ENCODE measurements around the gene CHKB.

The CHKB gene

GRCh38 chr22:50597097-50597496 is 14.4 kb upstream of the CHKB start:
- DNase-seq, result no peak

DNA sequence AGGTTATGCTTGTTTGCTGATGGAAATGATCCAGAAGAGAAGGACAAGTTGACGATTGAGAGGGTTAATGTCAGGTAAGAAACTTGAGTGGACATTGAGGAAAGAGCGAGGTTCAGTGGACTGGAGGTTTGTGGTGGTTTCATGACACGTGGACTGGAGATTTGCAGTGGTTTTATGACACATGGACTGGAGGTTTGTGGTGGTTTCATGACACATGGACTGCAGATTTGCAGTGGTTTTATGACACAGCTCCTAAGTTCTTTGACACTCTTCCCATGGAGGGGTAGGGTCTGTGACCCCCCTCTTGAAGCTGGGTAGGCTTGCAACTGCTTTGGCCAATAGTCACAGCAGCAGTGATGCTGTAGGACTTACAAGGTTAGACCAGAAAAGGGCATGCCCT is 12.5 kb upstream of the CHKB start:
- no peak for DNase-seq

DNA sequence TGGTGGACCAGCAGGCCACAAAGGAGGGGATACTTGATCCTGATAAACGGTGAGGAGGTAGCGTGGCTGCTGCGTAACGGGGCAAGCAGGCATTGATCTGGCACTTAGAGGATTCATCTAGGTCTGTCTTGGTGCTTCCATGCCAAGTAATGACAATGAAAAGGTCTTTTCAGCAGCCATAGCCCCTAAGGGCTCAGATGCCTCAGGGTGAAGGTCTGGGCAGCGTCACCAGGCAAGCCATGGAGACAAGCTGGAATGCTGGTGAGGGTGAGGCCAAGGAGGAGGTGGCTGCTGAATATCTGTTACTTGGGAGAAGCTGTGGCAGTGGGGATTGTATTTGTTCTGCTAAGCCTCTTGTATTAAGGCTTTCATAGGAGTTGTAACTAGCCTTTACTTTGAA is 4.8 kb upstream of the CHKB start:
- no peak for DNase-seq

- no peak for DNase-seq
Observed at GRCh38 chr22:50586416-50586815, 3.8 kb upstream of the CHKB start.

DNA sequence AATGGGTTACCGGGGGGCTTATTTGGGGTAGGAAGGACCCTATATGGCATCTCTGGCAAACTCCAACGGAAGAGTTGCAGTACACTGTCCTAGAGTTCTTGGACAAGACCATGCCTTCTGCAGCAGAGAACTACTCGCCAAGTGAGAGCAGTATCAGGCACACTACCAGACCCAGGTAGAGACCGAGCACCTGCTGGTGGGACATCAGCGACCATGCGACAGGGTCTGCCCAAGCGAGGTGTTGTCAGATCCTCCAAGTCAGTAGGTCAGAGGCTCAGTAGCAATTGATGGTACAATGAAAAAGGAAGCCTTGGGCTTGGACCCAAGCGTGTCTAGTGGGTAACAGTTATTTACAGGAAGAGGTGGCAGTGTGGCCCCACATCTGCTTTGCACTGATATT is 3.1 kb upstream of the CHKB start:
- no peak for DNase-seq

- no peak for DNase-seq
Observed at GRCh38 chr22:50585238-50585637, 2.6 kb upstream of the CHKB start.

- DNase-seq, result no peak
Observed at GRCh38 chr22:50584106-50585096, 1.8 kb upstream of the CHKB start.

DNA sequence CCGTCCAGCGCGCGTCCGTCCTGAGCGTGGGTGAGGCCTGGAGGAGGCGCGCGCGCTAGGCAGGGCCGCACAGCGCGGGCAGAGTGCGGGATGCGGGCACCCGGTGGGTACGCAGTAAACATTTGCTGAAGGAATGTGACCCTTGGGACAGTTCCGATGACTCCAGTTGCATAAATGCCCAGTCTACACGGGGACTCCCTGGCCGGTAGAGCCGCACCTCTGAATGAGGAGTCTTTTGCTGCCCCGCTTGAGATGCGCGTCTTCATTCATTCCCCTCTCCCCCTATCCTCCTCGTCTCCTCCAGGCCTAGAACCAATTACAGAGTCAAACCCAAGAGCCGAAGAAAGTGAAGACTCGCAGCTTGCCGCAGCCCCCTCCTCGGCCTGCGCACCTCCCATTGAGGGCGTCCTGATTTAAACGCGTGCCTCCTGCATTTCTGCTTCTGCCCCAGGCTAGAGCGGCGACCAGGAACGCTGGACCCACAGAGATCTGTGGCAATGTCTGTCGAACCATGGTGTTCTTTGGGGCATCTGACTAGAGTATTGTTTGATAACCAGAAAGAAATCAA is 729 bp upstream of the CHKB start:
- no peak for DNase-seq

- no peak for DNase-seq
Observed at GRCh38 chr22:50581950-50582492, 628 bp downstream of the CHKB start.

DNA sequence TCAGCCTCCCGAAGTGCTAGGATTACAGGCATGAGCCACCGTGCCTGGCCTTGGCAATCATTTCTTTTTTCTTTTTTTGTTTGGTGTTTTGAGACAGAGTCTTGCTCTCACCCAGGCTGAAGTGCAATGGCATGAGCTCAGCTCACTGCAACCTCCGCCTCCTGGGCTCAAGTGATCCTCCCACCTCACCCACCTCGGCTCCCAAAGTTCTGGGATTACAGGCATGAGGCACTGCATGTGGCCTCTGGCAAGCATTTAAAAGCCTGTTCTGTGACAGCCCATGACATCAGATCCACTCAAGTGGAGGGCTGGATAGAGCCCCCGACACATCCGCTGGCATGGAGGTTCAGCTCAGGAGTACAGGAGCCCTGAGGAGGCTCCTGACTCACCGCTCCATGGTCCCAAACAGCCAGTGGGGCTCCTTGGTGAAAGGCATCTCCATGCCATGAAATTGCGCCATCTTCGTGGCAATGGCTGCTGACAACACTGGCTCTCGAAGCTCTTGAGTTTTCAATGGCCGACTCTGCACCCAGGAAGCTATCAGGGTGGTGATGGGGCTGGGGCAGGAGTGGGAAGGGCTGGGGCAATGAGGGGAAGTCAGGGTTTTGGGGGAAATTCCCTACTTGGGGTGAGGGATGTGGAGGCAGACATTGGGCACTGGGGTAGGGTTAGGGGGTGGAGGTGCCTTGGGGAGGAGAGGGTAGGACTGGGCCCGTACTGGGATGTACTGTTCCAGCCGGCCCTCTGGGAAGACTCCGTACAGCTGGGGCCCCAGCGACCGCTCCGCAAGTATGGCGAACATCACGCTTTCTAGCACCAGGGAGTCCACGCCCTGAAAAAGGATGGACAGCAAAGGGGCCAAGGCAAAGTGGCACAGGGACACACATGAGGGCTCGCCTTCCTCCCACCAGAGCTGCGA is 1.4 kb downstream of the CHKB start:
- DNase-seq, result no peak

DNA sequence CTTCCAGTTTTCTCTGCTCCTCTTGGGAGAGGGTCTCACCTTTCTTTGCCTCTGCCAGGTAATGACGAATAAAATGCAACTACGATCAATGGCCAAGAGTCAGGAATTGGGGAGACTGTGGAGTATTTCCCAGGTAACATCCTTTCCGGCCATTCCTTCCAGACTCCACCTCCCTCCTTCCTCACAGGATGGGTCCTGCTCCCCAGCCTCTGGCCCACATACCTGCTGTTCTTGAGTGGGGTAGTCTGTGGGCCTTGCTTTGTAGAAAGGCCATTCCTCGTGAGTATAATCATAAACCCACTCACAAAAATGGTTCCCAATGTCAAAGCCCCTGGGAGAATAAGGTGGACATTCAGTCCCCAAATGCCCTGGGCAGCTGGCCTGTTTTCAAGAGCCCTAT is 2.9 kb downstream of the CHKB start:
- no peak for DNase-seq

DNA sequence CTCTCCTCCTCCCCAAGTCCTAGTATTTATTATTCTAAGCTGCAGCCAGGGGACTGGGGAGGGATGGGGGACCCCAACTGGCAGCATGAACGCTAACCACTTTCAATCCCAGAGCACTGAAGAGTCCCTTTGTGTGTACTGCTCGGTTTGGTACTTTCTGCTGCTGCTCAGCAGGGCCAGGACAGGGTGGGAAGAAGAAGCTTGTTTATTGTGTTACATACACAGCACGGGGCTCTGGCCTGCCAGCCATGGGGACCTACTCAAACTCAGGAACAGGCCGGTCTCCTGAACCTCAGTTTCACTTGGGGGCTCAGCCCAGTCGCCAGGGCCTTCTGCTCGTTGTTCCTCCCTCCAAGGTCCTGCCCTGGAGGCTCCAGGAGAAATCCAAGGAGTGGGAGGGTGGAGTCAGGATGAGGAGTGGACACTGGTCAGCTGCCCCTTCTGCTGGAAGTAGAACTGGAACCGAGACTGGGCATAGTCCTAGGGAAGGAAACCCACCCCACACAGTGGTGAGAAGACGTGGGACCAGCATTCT is 3.8 kb downstream of the CHKB start:
- no peak for DNase-seq

DNA sequence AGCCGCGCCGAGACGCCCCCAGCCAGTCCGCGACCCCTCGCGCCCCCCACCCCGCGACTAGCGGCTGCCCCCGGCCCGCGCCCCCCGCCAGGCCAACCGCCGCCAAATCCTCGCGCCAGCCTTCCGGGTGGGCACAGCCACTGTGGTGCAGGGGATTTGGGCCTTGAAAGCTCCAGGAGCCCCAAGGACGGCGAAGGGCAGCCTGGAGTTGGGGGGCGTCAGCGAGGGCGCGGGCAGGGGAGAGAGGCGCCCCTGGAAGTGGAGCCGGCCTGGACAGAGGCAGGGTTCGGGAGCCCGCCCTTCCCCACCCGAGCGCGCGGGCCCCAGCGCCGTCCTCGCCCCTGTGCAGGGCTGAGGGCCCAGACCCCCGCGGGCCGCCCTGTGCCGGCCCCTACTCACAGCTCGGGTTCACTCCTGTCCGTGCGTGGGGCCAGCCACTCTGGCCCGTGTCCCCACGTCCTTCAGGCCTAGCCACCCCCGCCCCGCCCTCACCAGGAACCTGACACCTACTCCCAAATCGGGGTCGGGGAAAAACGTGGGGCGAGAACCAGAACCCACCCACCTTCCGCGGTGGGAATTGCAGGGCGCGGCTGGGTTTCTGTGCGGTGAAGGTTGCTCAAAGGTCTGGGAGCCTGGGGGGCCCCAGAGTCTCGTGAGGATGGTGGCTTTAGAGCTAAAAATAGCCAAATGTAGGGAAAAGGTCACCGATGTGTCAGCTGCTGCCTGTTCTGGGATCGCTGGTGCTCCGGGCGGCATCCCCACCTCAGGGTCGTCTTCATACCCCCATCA is 4.5 kb downstream of the CHKB start, which contains the start of gene CPT1B:
Gene CPT1B (minus strand): TSS at position 441 of the 789 bp plus-strand sequence. CDS start 512 bp downstream, outside the sequence.
- DNase-seq, result no peak

- no peak for DNase-seq
Observed at GRCh38 chr22:50577697-50577986, 5.0 kb downstream of the CHKB start.

DNA sequence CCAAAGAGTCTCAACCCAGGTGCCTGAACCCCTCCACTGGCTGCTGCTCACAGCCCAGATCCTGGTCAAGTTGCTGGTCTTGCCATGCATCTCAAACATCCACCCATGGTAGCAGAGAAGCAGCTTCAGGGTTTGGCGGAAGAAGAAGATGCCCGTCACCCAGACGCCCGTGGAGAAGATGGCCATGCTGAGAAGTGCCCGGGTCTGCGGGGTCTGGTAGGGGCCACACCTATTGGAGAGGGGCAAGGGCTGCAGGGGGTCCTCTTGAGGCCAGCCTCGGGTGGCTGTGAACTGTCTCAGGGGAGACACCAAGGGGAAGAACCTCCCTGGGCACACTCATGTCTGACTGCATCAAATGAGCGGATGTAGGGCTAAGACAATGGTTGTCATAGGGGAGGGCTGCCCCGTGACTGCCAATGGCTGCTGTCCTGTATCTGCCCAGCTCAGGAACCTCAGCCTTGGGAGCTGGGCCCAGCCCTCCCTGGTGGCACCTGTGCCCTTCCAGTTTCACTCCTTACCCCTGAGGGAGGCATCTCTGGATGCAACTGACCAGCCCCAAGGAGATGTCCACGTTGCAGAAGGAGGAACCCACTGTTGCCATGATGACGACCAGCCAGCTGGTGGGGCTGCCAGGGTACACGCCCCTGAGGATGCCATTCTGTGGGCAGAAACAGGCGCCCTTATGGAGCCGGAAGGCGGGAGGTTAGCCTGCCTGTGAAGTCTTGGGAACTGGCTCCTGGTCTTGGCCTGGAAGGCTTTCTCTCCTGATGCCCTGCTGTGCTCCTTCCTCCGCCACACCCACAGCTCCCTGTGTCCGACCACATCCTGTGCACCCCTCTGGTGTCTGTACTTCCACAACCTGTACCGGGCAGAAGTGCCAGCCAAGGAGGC is 5.6 kb downstream of the CHKB start:
- DNase-seq, result no peak

DNA sequence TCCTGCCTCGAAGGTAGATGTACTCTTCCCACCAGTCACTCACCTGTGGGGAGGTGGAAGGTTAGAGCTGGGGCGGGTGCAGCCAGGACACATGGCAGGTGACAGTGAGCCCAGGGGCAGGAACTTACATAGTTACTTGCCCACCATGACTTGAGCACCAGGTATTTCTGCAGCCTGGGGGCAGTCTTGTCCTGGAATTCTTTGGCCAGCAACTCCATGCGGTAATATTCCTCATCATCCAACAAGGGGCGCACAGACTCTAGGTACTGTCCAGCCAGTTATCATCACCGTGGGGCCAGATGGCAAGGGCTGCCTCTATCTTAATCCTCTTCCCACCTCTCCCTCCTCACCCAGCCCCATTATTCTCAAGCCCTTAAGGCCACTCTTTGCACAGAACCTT is 6.6 kb downstream of the CHKB start:
- DNase-seq, result no peak

DNA sequence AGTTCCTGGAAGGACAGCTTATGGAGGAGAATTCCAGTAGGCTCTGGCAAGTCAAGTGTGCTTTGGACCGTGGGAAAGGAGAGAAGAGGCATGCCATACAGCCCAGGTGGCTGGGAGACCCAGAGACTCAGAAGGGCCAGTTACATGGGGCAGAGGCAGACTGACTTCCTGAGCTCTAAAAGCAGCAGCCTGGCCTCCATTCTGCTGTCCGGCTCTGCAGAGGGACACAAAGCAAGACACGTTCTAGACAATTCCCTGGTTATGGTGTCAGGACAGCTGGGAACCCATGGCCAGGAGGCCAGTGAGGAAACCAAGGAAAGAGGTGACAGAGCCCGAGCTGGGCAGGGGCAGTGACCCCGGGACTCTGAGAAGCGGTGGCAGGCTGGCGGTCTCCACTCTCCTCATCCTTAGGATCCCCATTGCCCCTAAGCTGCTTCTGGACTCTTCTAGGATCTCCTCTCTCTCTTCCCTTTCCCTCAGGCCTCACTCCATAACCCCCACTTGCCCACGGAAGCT is 7.2 kb downstream of the CHKB start:
- no peak for DNase-seq

DNA sequence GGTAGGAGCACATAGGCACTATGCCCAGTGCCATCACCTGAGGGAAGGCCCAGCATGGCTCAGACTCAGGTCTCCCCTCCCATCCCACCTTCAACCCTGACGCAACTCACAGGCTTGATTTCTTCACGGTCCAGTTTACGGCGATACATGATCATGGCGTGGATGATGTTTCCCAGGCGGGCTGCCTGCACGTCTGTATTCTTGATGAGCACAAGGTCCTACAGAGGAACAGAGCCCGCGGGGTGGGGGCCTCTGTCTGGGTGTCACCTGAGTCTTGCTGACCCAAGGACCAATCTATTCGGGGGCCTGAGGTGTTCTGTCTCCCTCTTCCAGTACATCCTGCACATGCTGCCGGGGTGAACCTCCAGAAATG is 8.3 kb downstream of the CHKB start:
- DNase-seq, result no peak

GRCh38 chr22:50573491-50574382 is 8.9 kb downstream of the CHKB start:
- no peak for DNase-seq

- DNase-seq, result no peak
Observed at GRCh38 chr22:50572965-50573364, 9.7 kb downstream of the CHKB start.

Data from NCI-H1048 (cell line).